HG02884 (cell line): Measurements from ENCODE around the gene PCLAF.
"Not testable (repeated sequence)": the region's sequence is repeated elsewhere in the genome, so short reads cannot be mapped to it uniquely, and the experiment has no call there.

Source experiments
- ATAC-seq: cut with Tn5 transposase; IDR thresholded peaks from one replicate; pipeline ENCODE4 v1.9.1; 2021; ENCODE audit warnings: mild to moderate bottlenecking, moderate library complexity; ENCODE audit not compliant: unreplicated experiment

PCLAF gene

GRCh38 chr15:64369078-64369607, 12.1 kb downstream of the PCLAF start:
- ATAC-seq = no peak

DNA sequence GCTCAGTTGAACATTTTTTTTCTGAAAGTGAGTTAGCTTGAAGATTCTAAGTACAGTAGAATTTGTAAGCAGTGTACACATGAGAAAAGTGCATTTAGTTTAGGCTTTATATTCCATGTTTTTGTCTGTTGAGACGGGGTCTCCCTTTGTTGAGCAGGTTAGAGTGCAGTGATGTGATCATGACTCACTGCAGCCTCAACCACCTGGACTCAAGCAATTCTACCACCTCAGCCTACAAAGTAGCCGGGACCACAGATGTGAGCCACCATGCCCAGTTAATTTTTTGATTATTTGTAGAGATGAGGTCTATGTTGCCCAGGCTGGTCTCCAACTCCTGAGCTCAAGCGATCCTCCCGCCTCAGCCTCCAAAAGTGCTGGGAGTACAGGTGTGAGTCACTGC, 20.0 kb downstream of the PCLAF start:
- ATAC-seq = no peak

GRCh38 chr15:64356710-64357040, 24.6 kb downstream of the PCLAF start:
- ATAC-seq = no peak

DNA sequence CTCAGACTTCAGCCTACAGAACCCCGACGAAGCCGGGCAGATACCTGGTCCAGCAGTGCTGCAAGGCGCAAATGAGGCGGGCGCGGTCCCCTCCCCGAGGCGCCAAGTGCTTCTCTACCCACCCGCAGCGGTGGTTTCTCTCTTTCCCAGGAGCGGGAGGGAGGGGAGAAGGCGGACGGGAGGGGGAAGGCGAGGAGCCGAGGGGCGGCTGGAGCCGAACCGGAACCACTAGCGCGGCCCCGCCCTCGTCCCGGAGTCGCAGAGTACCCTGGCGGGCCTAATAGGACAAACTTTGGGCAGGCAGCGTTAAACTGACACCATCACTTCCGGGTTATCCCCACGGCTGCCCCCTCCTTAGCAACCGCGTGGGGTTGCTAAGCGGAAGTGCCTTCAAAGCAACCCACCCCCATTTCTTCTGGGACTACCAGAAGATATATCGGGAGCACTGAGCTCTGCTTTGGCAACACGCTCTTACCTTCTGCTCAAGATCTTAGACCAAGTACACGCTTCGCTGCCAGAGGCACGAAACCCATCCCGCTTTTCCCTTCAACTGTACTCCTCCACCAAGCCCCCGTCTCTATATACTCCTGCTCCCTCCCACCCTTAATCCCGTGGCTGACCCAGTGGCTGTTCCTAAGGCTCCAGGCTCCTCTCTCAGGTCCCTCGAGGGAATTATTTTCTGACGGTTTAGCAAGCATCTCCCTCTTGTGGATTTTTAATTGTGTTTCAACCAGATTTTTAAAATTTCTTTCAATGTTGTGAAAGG, 25.1 kb downstream of the PCLAF start, which contains the start of gene CSNK1G1:
Gene CSNK1G1, minus strand, starts transcription at position 230 of the 766 bp plus-strand sequence. CDS start 55,674 bp downstream, outside the sequence.
- peak; percentile 91 for ATAC-seq

GRCh38 chr15:64355348-64355943, 25.8 kb downstream of the PCLAF start:
- ATAC-seq = peak; percentile 13

DNA sequence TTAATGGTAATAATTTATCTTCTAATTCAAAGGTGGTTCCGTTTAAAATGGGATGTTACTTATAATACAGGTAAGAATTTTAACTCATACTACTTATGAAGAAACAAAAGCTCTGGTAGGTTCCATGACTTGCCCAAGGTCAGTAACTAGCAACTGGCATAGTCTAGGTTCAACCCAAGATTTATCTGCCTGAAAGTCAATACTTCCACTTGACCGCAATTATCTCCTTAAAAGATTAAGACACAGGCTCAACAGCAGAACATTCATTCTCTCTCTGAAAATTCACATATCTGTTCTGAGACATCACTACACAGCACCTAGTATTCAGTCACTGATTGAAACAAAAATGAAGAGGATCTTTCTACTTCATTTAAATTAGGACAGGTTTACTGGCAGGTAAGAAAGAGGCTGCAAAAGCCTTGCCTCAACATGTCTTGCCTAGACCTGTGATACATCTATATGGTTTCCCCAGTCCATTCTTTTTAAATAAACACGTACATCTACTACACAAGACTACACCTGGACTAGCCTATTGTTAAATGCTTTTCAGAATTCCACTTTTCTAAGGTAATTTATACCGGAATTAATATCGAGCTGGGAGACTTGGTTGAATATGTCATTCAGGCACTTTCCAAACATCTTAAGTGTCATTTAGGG, 26.4 kb downstream of the PCLAF start:
- no peak for ATAC-seq

GRCh38 chr15:64351265-64351664, 30.0 kb downstream of the PCLAF start:
- no peak for ATAC-seq

GRCh38 chr15:64349375-64349774, 31.9 kb downstream of the PCLAF start:
- ATAC-seq = no peak

- no peak for ATAC-seq
Measured at GRCh38 chr15:64348455-64348854, 32.8 kb downstream of the PCLAF start.

DNA sequence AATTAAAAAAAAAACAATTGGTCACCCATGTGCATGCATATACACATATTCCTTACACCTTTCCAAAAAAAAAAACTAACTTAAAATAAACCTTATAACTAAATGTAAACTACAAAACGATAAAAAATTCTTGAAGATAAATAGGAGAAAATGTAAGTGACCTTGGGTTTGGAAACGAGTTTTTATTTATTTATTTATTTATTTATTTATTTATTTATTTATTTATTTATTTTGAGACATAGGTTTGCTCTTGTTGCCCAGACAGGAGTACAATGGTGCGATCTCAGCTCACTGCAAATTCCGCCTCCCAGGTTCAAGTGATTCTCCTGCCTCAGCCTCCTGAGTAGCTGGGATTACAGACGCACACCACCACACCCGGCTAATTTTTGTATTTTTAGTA, 35.0 kb downstream of the PCLAF start:
- not testable (repeated sequence) for ATAC-seq

- ATAC-seq = no peak
Measured at GRCh38 chr15:64344651-64345294, 36.5 kb downstream of the PCLAF start.

DNA sequence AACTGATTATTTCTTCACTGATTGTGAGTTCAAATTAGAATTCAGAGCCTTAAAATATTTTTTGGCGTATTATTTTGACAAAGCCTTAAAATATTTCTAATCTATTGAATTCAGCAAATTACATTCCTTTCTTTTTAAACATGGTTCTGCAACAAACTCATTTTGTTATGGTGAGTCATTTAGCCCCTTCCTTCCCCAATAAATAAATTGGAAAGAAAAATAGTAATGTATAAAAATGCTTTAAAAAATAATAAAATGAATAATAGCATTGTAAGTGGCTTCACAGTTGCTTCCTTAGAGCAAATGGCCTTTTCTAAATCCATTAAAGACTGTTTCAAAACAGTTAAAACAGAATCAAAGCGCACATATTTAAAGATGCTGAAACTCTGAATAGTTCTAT, 37.4 kb downstream of the PCLAF start:
- no peak for ATAC-seq

DNA sequence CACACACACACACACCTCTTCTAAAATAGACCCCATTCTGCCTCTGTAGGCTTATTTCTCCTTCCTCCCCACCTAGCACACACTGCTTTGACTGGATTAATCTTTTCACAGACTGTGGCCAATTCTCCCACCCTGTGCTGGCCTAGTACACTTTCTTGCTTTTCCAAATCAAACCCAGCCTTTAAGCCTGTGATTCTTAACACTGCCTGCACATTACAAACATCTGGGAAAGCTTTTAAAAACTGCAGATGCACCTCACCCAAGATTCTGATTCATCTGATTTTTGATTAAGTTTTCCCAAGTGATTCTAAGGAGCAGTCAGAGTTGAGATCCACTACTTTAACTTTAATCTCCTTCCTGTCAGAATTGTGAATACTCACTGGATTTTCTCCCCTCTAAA, 38.0 kb downstream of the PCLAF start:
- no peak for ATAC-seq

GRCh38 chr15:64341961-64342360, 39.3 kb downstream of the PCLAF start:
- no peak for ATAC-seq

DNA sequence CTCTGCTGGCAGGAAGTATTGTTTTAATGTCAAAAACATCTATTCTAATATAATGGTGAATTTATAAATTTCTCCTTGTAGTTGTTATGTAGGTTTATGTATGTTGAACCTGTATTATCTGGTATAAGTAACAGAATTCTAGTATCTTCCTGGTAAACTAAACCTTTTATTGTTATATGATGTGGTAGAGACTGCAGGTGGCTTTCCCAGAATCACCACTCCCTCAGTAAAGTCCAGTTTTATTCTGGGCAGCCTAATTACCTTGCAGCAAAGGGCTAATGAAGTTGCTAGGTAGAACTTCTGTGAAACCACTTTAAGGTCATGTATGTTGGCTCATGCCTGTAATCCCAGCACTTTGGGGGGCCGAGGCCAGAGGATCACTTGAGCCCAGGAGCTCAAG, 40.9 kb downstream of the PCLAF start:
- no peak for ATAC-seq

GRCh38 chr15:64337761-64338160, 43.5 kb downstream of the PCLAF start:
- ATAC-seq = no peak

GRCh38 chr15:64333986-64334929, 47.0 kb downstream of the PCLAF start:
- ATAC-seq = no peak

DNA sequence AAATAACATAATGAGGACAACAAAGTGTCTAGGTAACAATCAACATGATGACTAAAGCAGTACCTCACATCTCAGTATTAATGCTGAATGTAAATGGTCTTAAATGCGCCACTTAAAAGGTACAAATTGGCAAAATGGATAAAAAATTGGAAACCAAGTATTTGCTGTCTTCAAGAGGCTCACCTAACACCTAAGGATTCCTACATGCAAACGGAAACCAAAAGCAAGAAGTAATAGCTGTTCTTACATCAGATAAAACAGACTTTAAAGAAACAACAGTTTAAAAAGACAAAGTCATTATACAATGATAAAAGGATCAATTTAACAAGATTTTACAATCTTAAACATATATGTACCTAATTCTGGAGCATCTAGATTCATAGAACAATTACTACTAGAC, 47.7 kb downstream of the PCLAF start:
- ATAC-seq = no peak

- ATAC-seq = not testable (repeated sequence)
Measured at GRCh38 chr15:64331668-64332067, 49.6 kb downstream of the PCLAF start.

DNA sequence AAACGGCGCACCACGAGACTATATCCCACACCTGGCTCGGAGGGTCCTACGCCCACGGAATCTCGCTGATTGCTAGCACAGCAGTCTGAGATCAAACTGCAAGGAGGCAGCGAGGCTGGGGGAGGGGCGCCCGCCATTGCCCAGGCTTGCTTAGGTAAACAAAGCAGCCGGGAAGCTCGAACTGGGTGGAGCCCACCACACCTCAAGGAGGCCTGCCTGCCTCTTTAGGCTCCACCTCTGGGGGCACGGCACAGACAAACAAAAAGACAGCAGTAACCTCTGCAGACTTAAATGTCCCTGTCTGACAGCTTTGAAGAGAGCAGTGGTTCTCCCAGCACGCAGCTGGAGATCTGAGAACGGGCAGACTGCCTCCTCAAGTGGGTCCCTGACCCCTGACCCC, 54.3 kb downstream of the PCLAF start:
- not testable (repeated sequence) for ATAC-seq
